ENCODE results near the gene PCDHGA1. TPM values are rescaled to one million over a fixed set of nuclear protein-coding genes. Genes with fewer than 3 reads are reported as not detected.
A peak's percentile ranks its signal among the peaks of the same experiment; 100 is the strongest.

PCDHGA1 gene
- polyA plus RNA-seq, 1 donor (not counting 4 experiments of a cell fraction or from before 2014, with no cell fraction given), result 0.09 TPM

DNA sequence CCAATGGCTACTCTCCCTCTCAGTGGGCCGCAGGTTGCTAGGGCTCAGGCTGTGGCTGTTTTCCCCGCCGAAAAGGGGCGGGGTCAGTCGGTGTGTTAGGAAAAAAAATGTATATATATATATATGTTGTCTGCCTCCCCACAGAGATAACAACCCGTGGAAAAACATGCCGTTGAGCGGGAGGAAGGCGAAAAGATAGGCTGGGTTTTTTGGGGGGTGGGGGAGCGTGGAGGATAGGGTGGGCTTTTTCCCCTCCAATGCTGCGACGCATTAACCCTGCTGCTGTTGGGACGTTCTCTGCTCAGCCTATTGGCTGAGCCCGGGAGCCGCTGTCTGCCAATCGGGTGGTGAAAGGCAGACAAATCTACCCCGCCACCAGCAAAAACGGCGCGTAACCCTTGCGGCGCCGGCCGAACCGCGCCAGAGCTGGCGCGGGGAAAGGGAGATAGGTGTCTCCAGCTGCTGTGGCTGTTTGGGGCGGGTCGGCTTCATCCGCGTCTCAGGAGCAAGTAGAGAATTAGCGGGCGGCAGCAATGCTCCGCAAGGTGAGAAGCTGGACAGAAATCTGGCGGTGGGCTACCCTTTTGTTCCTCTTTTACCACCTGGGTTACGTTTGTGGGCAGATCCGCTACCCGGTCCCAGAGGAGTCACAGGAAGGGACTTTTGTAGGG lies 154.5 kb downstream of the PCDHGA1 start, which contains the start of gene PCDHGC4:
PCDHGC4 (plus strand) TSS at position 390 of the 671 bp plus-strand sequence; CDS start at position 534, 144 bp downstream.
- peak within 1 kb of the TSS; percentile 69 for H3K4me2 ChIP-seq (ENCODE audit: control insufficient read depth, extremely low read depth, insufficient read depth, low read depth, low read length)
- H3K79me2 ChIP-seq (ENCODE audit: control insufficient read depth, insufficient read depth, low read length), result no peaks in the 10 kb centered on the region
- H3K27ac ChIP-seq (ENCODE audit: control insufficient read depth, insufficient read depth, low read length), result no peak within 1 kb of the TSS

GRCh38 chr5:141485321-141486055 lies 155.2 kb downstream of the PCDHGA1 start:
- H4K20me1 ChIP-seq (ENCODE audit: control insufficient read depth, extremely low read depth, insufficient read depth, low read length), result no peaks in the 10 kb centered on the region
- dilution Hi-C loops (cut with MboI; ENCODE audit: extremely low pct_ligation_motif_present, low sequenced_read_pairs), result no loop called here
- no peaks in the 10 kb centered on the region for H3K79me2 ChIP-seq (ENCODE audit: control insufficient read depth, insufficient read depth, low read length)
- H3K4me2 ChIP-seq (ENCODE audit: control insufficient read depth, extremely low read depth, insufficient read depth, low read depth, low read length), result peak overlapping the region; percentile 69
- H3K27me3 ChIP-seq (ENCODE audit: control insufficient read depth, extremely low read depth, insufficient read depth, low read length), result no peaks in the 10 kb centered on the region
- no peak overlapping the region for H3K9ac ChIP-seq (ENCODE audit: control insufficient read depth, extremely low read depth, insufficient read depth, low read length)
- H3K4me3 ChIP-seq (ENCODE audit: control insufficient read depth in 2 of 3, extremely low read depth in 1 of 3, insufficient read depth in 2 of 3, low read depth in 1 of 3, low read length in 3 of 3), result peak overlapping the region in 1 of 3 experiments; percentile 34
- peaks cover 21% of the 10 kb centered on the region for H3K4me1 ChIP-seq (ENCODE audit: control insufficient read depth, extremely low read depth, insufficient read depth, low read length)
- DNase-seq (ENCODE audit: low read depth, low spot score), result no peak
- H2AFZ ChIP-seq (ENCODE audit: control insufficient read depth, low read length), result no peak overlapping the region
- H3K9me1 ChIP-seq (ENCODE audit: control insufficient read depth, extremely low read depth, insufficient read depth, low read length), result no peaks in the 10 kb centered on the region
- no peak overlapping the region for H3K27ac ChIP-seq (ENCODE audit: control insufficient read depth, insufficient read depth, low read length)
- FAIRE-seq, result no peak
- H3K9me3 ChIP-seq (ENCODE audit: control insufficient read depth, low read depth, low read length), result no peaks in the 10 kb centered on the region
- H3K36me3 ChIP-seq (ENCODE audit: control insufficient read depth in 2 of 2, extremely low read depth in 1 of 2, insufficient read depth in 2 of 2, low read length in 2 of 2), result peaks cover 0 to 3% of the 10 kb centered on the region in 2 experiments
- TF ChIP-seq, protein P1, sequence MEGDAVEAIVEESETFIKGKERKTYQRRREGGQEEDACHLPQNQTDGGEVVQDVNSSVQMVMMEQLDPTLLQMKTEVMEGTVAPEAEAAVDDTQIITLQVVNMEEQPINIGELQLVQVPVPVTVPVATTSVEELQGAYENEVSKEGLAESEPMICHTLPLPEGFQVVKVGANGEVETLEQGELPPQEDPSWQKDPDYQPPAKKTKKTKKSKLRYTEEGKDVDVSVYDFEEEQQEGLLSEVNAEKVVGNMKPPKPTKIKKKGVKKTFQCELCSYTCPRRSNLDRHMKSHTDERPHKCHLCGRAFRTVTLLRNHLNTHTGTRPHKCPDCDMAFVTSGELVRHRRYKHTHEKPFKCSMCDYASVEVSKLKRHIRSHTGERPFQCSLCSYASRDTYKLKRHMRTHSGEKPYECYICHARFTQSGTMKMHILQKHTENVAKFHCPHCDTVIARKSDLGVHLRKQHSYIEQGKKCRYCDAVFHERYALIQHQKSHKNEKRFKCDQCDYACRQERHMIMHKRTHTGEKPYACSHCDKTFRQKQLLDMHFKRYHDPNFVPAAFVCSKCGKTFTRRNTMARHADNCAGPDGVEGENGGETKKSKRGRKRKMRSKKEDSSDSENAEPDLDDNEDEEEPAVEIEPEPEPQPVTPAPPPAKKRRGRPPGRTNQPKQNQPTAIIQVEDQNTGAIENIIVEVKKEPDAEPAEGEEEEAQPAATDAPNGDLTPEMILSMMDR (optimal IDR thresholded peaks at IDR 0.05 in 1 of 3, IDR thresholded peaks at IDR 0.05 in 1 of 3, conservative IDR thresholded peaks at IDR 0.05 in 1 of 3; ENCODE audit: extremely low read depth in 1 of 3, insufficient read depth in 2 of 3, low read length in 3 of 3), result no peak
- TF ChIP-seq EZH2 (IDR thresholded peaks at IDR 0.05; ENCODE audit: low read length), result no peak

More for the DNA sequence above, 154.5 kb downstream of the PCDHGA1 start, which contains the start of gene PCDHGC4:
- Histone ChIP-seq H4K20me1 (ENCODE audit: control insufficient read depth, extremely low read depth, insufficient read depth, low read length) (no peaks in the 10 kb centered on the region), H3K9ac (ENCODE audit: control insufficient read depth, extremely low read depth, insufficient read depth, low read length) (no peak within 1 kb of the TSS), H3K4me3 (ENCODE audit: control insufficient read depth in 2 of 3, extremely low read depth in 1 of 3, insufficient read depth in 2 of 3, low read depth in 1 of 3, low read length in 3 of 3) (peak within 1 kb of the TSS; percentile 1 to 34 (median 2)), H2AFZ (ENCODE audit: control insufficient read depth, low read length) (no peak within 1 kb of the TSS), H3K4me1 (ENCODE audit: control insufficient read depth, extremely low read depth, insufficient read depth, low read length) (peaks cover 20% of the 10 kb centered on the region), H3K27me3 (ENCODE audit: control insufficient read depth, extremely low read depth, insufficient read depth, low read length) (no peaks in the 10 kb centered on the region), H3K36me3 (ENCODE audit: control insufficient read depth in 2 of 2, extremely low read depth in 1 of 2, insufficient read depth in 2 of 2, low read length in 2 of 2) (peaks cover 0 to 3% of the 10 kb centered on the region in 2 experiments), H3K9me3 (ENCODE audit: control insufficient read depth, low read depth, low read length) (no peaks in the 10 kb centered on the region), H3K9me1 (ENCODE audit: control insufficient read depth, extremely low read depth, insufficient read depth, low read length) (no peaks in the 10 kb centered on the region)
- TF ChIP-seq EZH2 (IDR thresholded peaks at IDR 0.05; ENCODE audit: low read length), result no peak
- TF ChIP-seq, protein P1 (optimal IDR thresholded peaks at IDR 0.05 in 1 of 3, IDR thresholded peaks at IDR 0.05 in 1 of 3, conservative IDR thresholded peaks at IDR 0.05 in 1 of 3; ENCODE audit: extremely low read depth in 1 of 3, insufficient read depth in 2 of 3, low read length in 3 of 3), result no peak
- FAIRE-seq, result no peak
- dilution Hi-C loops (cut with MboI; ENCODE audit: extremely low pct_ligation_motif_present, low sequenced_read_pairs), result no loop called here
- DNase-seq (ENCODE audit: low read depth, low spot score), result no peak

Measured in keratinocyte (primary cell).